Hepatocyte (in vitro differentiated cells): Measurements from ENCODE around the gene ARHGAP25.

Experiments used
- CTCF ChIP-seq: fragments of 200-600 bp; sonication (generic); IDR thresholded peaks from 2 replicates; pipeline ENCODE4 v1.5.1; 2016; ENCODE audit warnings: antibody characterized with exemption, mild to moderate bottlenecking; ENCODE audit not compliant: poor library complexity
- EZH2 ChIP-seq: fragments of 200-600 bp; sonication (generic); IDR thresholded peaks from 2 replicates; pipeline ENCODE4 v1.6.1; 2016; ENCODE audit warnings: antibody characterized with exemption, mild to moderate bottlenecking, borderline replicate concordance

GRCh38 chr2:68768951-68769350 is 34.3 kb downstream of the ARHGAP25 start:
- TF ChIP-seq CTCF: no peak
- TF ChIP-seq EZH2: no peak
